DOHH2 (cell line): Measurements from ENCODE around the gene RXRA.

Source experiments
- H3F3A ChIP-seq: fragments of 200-600 bp; sonication (generic), shearing (Covaris generic); 2 replicates; pipeline ENCODE4 v1.6.0; 2016; ENCODE audit warnings: antibody characterized with exemption, mild to moderate bottlenecking; ENCODE audit not compliant: control insufficient read depth, insufficient read depth
- H3K27ac ChIP-seq: fragments of 200-600 bp; sonication (generic); 2 replicates; pipeline ENCODE4 v1.5.1; 2014; ENCODE audit warnings: low read depth, mild to moderate bottlenecking, low read length, moderate library complexity
- H3K27me3 ChIP-seq: fragments of 200-600 bp; sonication (generic); 2 replicates; pipeline ENCODE4 v1.6.1; 2014; ENCODE audit warnings: mild to moderate bottlenecking, low read length, mixed read lengths; ENCODE audit not compliant: control insufficient read depth
- H3K36me3 ChIP-seq: fragments of 200-600 bp; sonication (generic); 2 replicates; pipeline ENCODE4 v1.6.1; 2014; ENCODE audit warnings: mild to moderate bottlenecking, low read length, moderate library complexity, mixed read lengths; ENCODE audit not compliant: control insufficient read depth
- H3K4me1 ChIP-seq: fragments of 200-600 bp; sonication (generic); 2 replicates; pipeline ENCODE4 v1.6.1; 2014; ENCODE audit warnings: mild to moderate bottlenecking, low read length, mixed read lengths; ENCODE audit not compliant: control insufficient read depth
- H3K4me2 ChIP-seq: fragments of 200-600 bp; sonication (generic); 2 replicates; pipeline ENCODE4 v1.6.0; 2014; ENCODE audit warnings: mild to moderate bottlenecking, low read length, moderate library complexity
- H3K4me3 ChIP-seq: fragments of 200-600 bp; sonication (generic); 2 replicates; pipeline ENCODE4 v1.5.1; 2014; ENCODE audit warnings: mild to moderate bottlenecking, low read length, mixed read lengths
- H3K79me2 ChIP-seq: fragments of 200-600 bp; sonication (generic); 2 replicates; pipeline ENCODE4 v1.6.1; 2014; ENCODE audit warnings: mild to moderate bottlenecking, low read length, mixed read lengths; ENCODE audit not compliant: control insufficient read depth
- H3K9me2 ChIP-seq: fragments of 200-600 bp; sonication (generic); replicated peaks from 2 replicates; pipeline ENCODE4 v1.6.1; 2014; ENCODE audit warnings: mild to moderate bottlenecking, low read length, mixed read lengths; ENCODE audit not compliant: control insufficient read depth
- H3K9me3 ChIP-seq: fragments of 200-600 bp; sonication (generic); 2 replicates; pipeline ENCODE4 v1.6.1; 2014; ENCODE audit warnings: antibody characterized with exemption, low read length, mixed read lengths; ENCODE audit not compliant: control insufficient read depth, insufficient read depth
- H4K20me1 ChIP-seq: fragments of 200-600 bp; sonication (generic); 2 replicates; pipeline ENCODE4 v1.6.0; 2014; ENCODE audit warnings: low read depth, mild to moderate bottlenecking, antibody characterized with exemption, low read length, moderate library complexity; ENCODE audit not compliant: control insufficient read depth, insufficient read depth
- CTCF ChIP-seq: fragments of 200-600 bp; sonication (generic); IDR thresholded peaks from one replicate; pipeline ENCODE4 v1.5.1; 2014; ENCODE audit warnings: antibody characterized with exemption, mild to moderate bottlenecking, low read depth, low read length; ENCODE audit not compliant: poor library complexity, severe bottlenecking
- EZH2phosphoT487 ChIP-seq: fragments of 200-600 bp; sonication (generic); IDR thresholded peaks from 2 replicates; pipeline ENCODE4 v1.6.1; 2017; ENCODE audit warnings: borderline replicate concordance, mild to moderate bottlenecking, antibody characterized with exemption, low read length, moderate library complexity, mixed read lengths

The RXRA gene

GRCh38 chr9:134459573-134459972, 133.3 kb downstream of the RXRA start:
- H3K4me2 ChIP-seq, result no peak overlapping the region

GRCh38 chr9:134460206-134460605, 134.0 kb downstream of the RXRA start:
- Histone ChIP-seq H3K4me2 (no peak overlapping the region), H3K79me2 (no peaks in the 10 kb centered on the region), H3K9me3 (no peaks in the 10 kb centered on the region), H3K27me3 (no peaks in the 10 kb centered on the region), H3F3A (no peaks in the 10 kb centered on the region), H3K36me3 (no peaks in the 10 kb centered on the region), H3K27ac (no peak overlapping the region), H3K4me3 (no peak overlapping the region), H3K9me2 (no peaks in the 10 kb centered on the region), H3K4me1 (no peaks in the 10 kb centered on the region), H4K20me1 (no peaks in the 10 kb centered on the region)
- no peak for TF ChIP-seq EZH2phosphoT487
- no peak for TF ChIP-seq CTCF

More at GRCh38 chr9:134459573-134459972, 133.3 kb downstream of the RXRA start:
- no peak overlapping the region for H3K27ac ChIP-seq
- H3F3A ChIP-seq, result no peaks in the 10 kb centered on the region
- no peaks in the 10 kb centered on the region for H3K27me3 ChIP-seq
- no peaks in the 10 kb centered on the region for H3K36me3 ChIP-seq
- H3K79me2 ChIP-seq, result no peaks in the 10 kb centered on the region
- no peaks in the 10 kb centered on the region for H3K9me2 ChIP-seq
- no peaks in the 10 kb centered on the region for H3K9me3 ChIP-seq
- no peaks in the 10 kb centered on the region for H4K20me1 ChIP-seq
- H3K4me1 ChIP-seq, result no peaks in the 10 kb centered on the region
- no peak overlapping the region for H3K4me3 ChIP-seq
- no peak for TF ChIP-seq EZH2phosphoT487
- TF ChIP-seq CTCF, result no peak

- TF ChIP-seq EZH2phosphoT487, result no peak
- H3K9me2 ChIP-seq, result no peaks in the 10 kb centered on the region
- H3K4me3 ChIP-seq, result no peak overlapping the region
- H3K9me3 ChIP-seq, result no peaks in the 10 kb centered on the region
- no peaks in the 10 kb centered on the region for H4K20me1 ChIP-seq
- no peaks in the 10 kb centered on the region for H3K79me2 ChIP-seq
- no peak overlapping the region for H3K4me2 ChIP-seq
- no peaks in the 10 kb centered on the region for H3K27me3 ChIP-seq
- no peaks in the 10 kb centered on the region for H3K36me3 ChIP-seq
- H3F3A ChIP-seq, result no peaks in the 10 kb centered on the region
- H3K27ac ChIP-seq, result no peak overlapping the region
- no peaks in the 10 kb centered on the region for H3K4me1 ChIP-seq
Observed at GRCh38 chr9:134460896-134461295, 134.6 kb downstream of the RXRA start.

GRCh38 chr9:134461426-134461982, 135.2 kb downstream of the RXRA start:
- Histone ChIP-seq H3K4me1 (no peaks in the 10 kb centered on the region), H3K9me2 (no peaks in the 10 kb centered on the region), H3K9me3 (no peaks in the 10 kb centered on the region), H3F3A (no peaks in the 10 kb centered on the region), H3K4me2 (no peak overlapping the region), H3K27ac (no peak overlapping the region), H4K20me1 (no peaks in the 10 kb centered on the region), H3K27me3 (no peaks in the 10 kb centered on the region), H3K36me3 (no peaks in the 10 kb centered on the region), H3K79me2 (no peaks in the 10 kb centered on the region), H3K4me3 (no peak overlapping the region)
- no peak for TF ChIP-seq EZH2phosphoT487
- TF ChIP-seq CTCF, result no peak
